CD4-positive, alpha-beta memory T cell (primary cell): ENCODE results near the gene MBLAC2. TPM values are rescaled to one million over a fixed set of nuclear protein-coding genes. Genes with fewer than 3 reads are reported as not detected.

Source experiments
- CTCF ChIA-PET: fragments of 350-600 bp; sonication (Branson Sonifier 250); formaldehyde crosslinking; loops from one replicate; lab custom pipeline; 2021; ENCODE audit warnings: inconsistent platforms; ENCODE audit not compliant: partially characterized antibody; lab: Charles Lee
- POLR2A ChIA-PET: fragments of 350-600 bp; sonication (Branson Sonifier 250); formaldehyde crosslinking; loops from one replicate; lab custom pipeline; 2021; ENCODE audit not compliant: partially characterized antibody; lab: Charles Lee
- DNase-seq, 5 donors: peaks; one replicate each; pipeline versions ENCODE4 v3.0.0 to v3.0.0-alpha.2; 2020 to 2022; ENCODE audit warnings: mixed read lengths in 1 of 5
- H3K27ac ChIP-seq: one replicate; pipeline ENCODE4 v1.7.0; 2013; ENCODE audit warnings: low read depth, low read length
- H3K27me3 ChIP-seq: 2 replicates; pipeline ENCODE4 v1.7.0; 2013; ENCODE audit warnings: mild to moderate bottlenecking, low read length, moderate library complexity; ENCODE audit not compliant: insufficient read depth
- H3K36me3 ChIP-seq: 2 replicates; pipeline ENCODE4 v1.7.0; 2013; ENCODE audit warnings: mild to moderate bottlenecking, low read length, moderate library complexity; ENCODE audit not compliant: insufficient read depth
- H3K4me1 ChIP-seq: 2 replicates; pipeline ENCODE4 v1.7.0; 2013; ENCODE audit warnings: mild to moderate bottlenecking, low read length, moderate library complexity; ENCODE audit not compliant: insufficient read depth
- H3K4me3 ChIP-seq, 2 donors: one replicate each; pipeline ENCODE4 v1.7.0; 2013; ENCODE audit warnings: low read length in 2 of 2, mild to moderate bottlenecking in 1 of 2
- H3K9me3 ChIP-seq, 2 donors: one replicate each; pipeline ENCODE4 v1.7.0; 2013; ENCODE audit warnings: low read length in 2 of 2, control low read depth in 1 of 2; ENCODE audit not compliant: control insufficient read depth in 1 of 2
- H3K27ac Mint-ChIP-seq, 7 donors: one replicate each; pipeline ENCODE4 v1.8.0; 2020 to 2021; ENCODE audit warnings: mixed read lengths in 7 of 7, mild to moderate bottlenecking in 6 of 7, inconsistent platforms in 3 of 7, moderate library complexity in 3 of 7
- H3K27me3 Mint-ChIP-seq, 2 donors: one replicate each; pipeline ENCODE4 v1.8.0; 2020 to 2021; ENCODE audit warnings: mixed read lengths in 2 of 2
- H3K36me3 Mint-ChIP-seq, 2 donors: one replicate each; pipeline ENCODE4 v1.8.0; 2020 to 2021; ENCODE audit warnings: mixed read lengths in 2 of 2, inconsistent platforms in 1 of 2, mild to moderate bottlenecking in 1 of 2
- H3K4me1 Mint-ChIP-seq, 4 donors: one replicate each; pipeline ENCODE4 v1.8.0; 2020 to 2021; ENCODE audit warnings: mixed read lengths in 4 of 4, mild to moderate bottlenecking in 1 of 4
- H3K4me3 Mint-ChIP-seq, 8 donors: one replicate each; pipeline ENCODE4 v1.8.0; 2020 to 2021; ENCODE audit warnings: mixed read lengths in 8 of 8, mild to moderate bottlenecking in 7 of 8, moderate library complexity in 6 of 8, inconsistent platforms in 3 of 8
- H3K9me3 Mint-ChIP-seq, 8 donors: one replicate each; pipeline ENCODE4 v1.8.0; 2020 to 2021; ENCODE audit warnings: mixed read lengths in 8 of 8, mild to moderate bottlenecking in 5 of 8, inconsistent platforms in 3 of 8, moderate library complexity in 1 of 8
- intact Hi-C: fragments of 100-400 bp; cut with micrococcal nuclease; formaldehyde crosslinking; loops from one replicate; pipeline ENCODE4 v1.15.1; 2023
- polyA plus RNA-seq, 2 donors: library from polyadenylated mRNA; unstranded; fragments of 300-500 nt; fragmentation: Illumina TruSeq; gene quantifications; one replicate each; pipeline ENCODE4 v1.2.3, GENCODE V29; 2021
- total RNA-seq, 2 experiments: library from RNA; stranded (reverse); gene quantifications; one replicate each; pipeline ENCODE4 v1.2.3, GENCODE V29; 2021

The MBLAC2 gene
- total and polyA plus RNA-seq, 4 experiments from 2014 or later: 1.9 to 16.1 (median 9.8) TPM

- no peaks in the 10 kb centered on the region for H3K9me3 ChIP-seq
- ChIA-PET POLR2A (no interaction called here), CTCF (no interaction called here)
- no peaks in the 10 kb centered on the region for H3K36me3 ChIP-seq
- Mint-ChIP-seq H3K4me1 (peaks cover 0 to 7% (median 4%) of the 10 kb centered on the region in 4 donors), H3K9me3 (no peaks in the 10 kb centered on the region), H3K4me3 (no peak overlapping the region), H3K27me3 (no peaks in the 10 kb centered on the region), H3K27ac (no peak overlapping the region), H3K36me3 (no peaks in the 10 kb centered on the region)
- DNase-seq: no peak
- no peak overlapping the region for H3K4me3 ChIP-seq
- H3K4me1 ChIP-seq: no peaks in the 10 kb centered on the region
- H3K27me3 ChIP-seq: no peaks in the 10 kb centered on the region
- intact Hi-C loops: no loop called here
- H3K27ac ChIP-seq: no peak overlapping the region
These were observed 29.0 kb upstream of the MBLAC2 start for GRCh38 chr5:90503596-90503995.

GRCh38 chr5:90495146-90495545 is 20.6 kb upstream of the MBLAC2 start:
- Mint-ChIP-seq H3K4me3 (no peak overlapping the region), H3K36me3 (peaks cover 0 to 4% of the 10 kb centered on the region in 2 donors), H3K27ac (no peak overlapping the region), H3K4me1 (no peaks in the 10 kb centered on the region), H3K27me3 (no peaks in the 10 kb centered on the region), H3K9me3 (no peaks in the 10 kb centered on the region)
- no peaks in the 10 kb centered on the region for H3K27me3 ChIP-seq
- intact Hi-C loops: no loop called here
- no peak overlapping the region for H3K27ac ChIP-seq
- ChIA-PET CTCF (no interaction called here), POLR2A (no interaction called here)
- H3K4me3 ChIP-seq: no peak overlapping the region
- no peaks in the 10 kb centered on the region for H3K36me3 ChIP-seq
- no peaks in the 10 kb centered on the region for H3K4me1 ChIP-seq
- no peak for DNase-seq
- no peaks in the 10 kb centered on the region for H3K9me3 ChIP-seq

GRCh38 chr5:90494043-90494442 is 19.5 kb upstream of the MBLAC2 start:
- POLR2A ChIA-PET: no interaction called here
- CTCF ChIA-PET: no interaction called here

DNA sequence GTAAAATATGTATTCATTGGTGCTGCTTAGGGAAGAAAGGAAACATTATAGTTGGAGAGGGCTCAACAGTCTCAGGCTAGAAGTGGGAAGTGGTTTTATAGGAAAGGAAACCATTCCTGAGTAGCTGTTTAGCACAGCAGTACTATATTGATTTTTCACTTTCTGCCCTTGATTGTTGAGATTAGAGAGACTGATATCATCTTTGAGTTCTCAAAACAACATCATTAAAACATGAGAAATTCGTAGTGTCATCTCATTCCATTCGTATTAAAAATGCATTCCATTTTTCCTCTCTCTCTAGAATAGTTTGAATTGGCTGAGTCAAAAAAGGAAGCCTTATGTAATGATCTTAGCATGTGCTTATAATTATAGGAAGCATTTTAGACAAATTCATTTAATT is 14.2 kb upstream of the MBLAC2 start:
- DNase-seq: no peak
- Mint-ChIP-seq H3K27me3 (no peaks in the 10 kb centered on the region), H3K4me3 (no peak overlapping the region), H3K9me3 (peaks cover 0 to 3% (median 0%) of the 10 kb centered on the region in 8 donors), H3K36me3 (no peaks in the 10 kb centered on the region), H3K4me1 (no peaks in the 10 kb centered on the region), H3K27ac (no peak overlapping the region)
- ChIA-PET POLR2A (no interaction called here), CTCF (no interaction called here)
- Histone ChIP-seq H3K9me3 (no peaks in the 10 kb centered on the region), H3K4me1 (no peaks in the 10 kb centered on the region), H3K4me3 (no peak overlapping the region), H3K27me3 (no peaks in the 10 kb centered on the region), H3K27ac (no peak overlapping the region), H3K36me3 (no peaks in the 10 kb centered on the region)
- intact Hi-C loops: no loop called here

More at GRCh38 chr5:90494043-90494442, 19.5 kb upstream of the MBLAC2 start:
- H3K4me3 Mint-ChIP-seq: no peak overlapping the region
- Histone ChIP-seq H3K4me1 (no peaks in the 10 kb centered on the region), H3K36me3 (no peaks in the 10 kb centered on the region), H3K27ac (no peak overlapping the region), H3K9me3 (no peaks in the 10 kb centered on the region), H3K27me3 (no peaks in the 10 kb centered on the region), H3K4me3 (no peak overlapping the region)
- H3K27me3 Mint-ChIP-seq: no peaks in the 10 kb centered on the region
- no peaks in the 10 kb centered on the region for H3K4me1 Mint-ChIP-seq
- H3K9me3 Mint-ChIP-seq: no peaks in the 10 kb centered on the region
- DNase-seq: no peak
- intact Hi-C loops: no loop called here
- H3K27ac Mint-ChIP-seq: no peak overlapping the region
- peaks cover 0 to 4% of the 10 kb centered on the region in 2 donors for H3K36me3 Mint-ChIP-seq

GRCh38 chr5:90484540-90484939 is 10.0 kb upstream of the MBLAC2 start:
- DNase-seq: no peak
- Histone ChIP-seq H3K9me3 (no peaks in the 10 kb centered on the region), H3K27ac (no peak overlapping the region), H3K36me3 (no peaks in the 10 kb centered on the region), H3K27me3 (no peaks in the 10 kb centered on the region), H3K4me3 (no peak overlapping the region), H3K4me1 (no peaks in the 10 kb centered on the region)
- no peaks in the 10 kb centered on the region for H3K36me3 Mint-ChIP-seq
- ChIA-PET CTCF (interaction anchor here (1.3 kb wide), 1 partner anchor 16 kb away, joined by 3 read pairs; no protein-coding TSS in a partner anchor), POLR2A (interaction anchor here (1.3 kb wide), 1 partner anchor 10 kb away, joined by 7 read pairs; the partner anchor contains the start of genes MBLAC2 and POLR3G)
- H3K27me3 Mint-ChIP-seq: no peaks in the 10 kb centered on the region
- intact Hi-C loops: no loop called here
- peaks cover 0 to 3% (median 0%) of the 10 kb centered on the region in 8 donors for H3K9me3 Mint-ChIP-seq
- H3K4me3 Mint-ChIP-seq: no peak overlapping the region
- no peaks in the 10 kb centered on the region for H3K4me1 Mint-ChIP-seq
- H3K27ac Mint-ChIP-seq: peak overlapping the region in 1 of 7 donors; percentile 19

DNA sequence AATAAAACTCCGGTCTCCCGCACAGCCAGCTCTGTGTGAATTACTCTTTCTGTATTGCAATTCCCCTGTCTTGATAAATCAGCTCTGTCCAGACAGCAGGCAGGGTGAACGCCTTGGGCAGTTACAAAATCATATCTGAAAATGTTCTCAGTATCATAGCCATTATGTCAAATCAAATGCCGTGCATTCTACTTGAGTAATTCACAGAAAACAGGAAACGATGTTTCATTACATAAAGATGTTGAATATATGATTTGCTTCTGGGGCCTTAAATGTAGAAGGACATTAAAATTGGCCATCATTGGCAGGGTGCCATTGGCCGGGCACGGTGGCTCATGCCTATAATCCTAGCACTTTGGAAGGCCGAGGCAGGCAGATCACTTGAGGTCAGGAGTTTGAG is 8.6 kb upstream of the MBLAC2 start:
- H3K4me1 Mint-ChIP-seq: no peaks in the 10 kb centered on the region
- Histone ChIP-seq H3K36me3 (no peaks in the 10 kb centered on the region), H3K4me3 (no peak overlapping the region), H3K4me1 (no peaks in the 10 kb centered on the region), H3K27me3 (no peaks in the 10 kb centered on the region), H3K27ac (no peak overlapping the region), H3K9me3 (no peaks in the 10 kb centered on the region)
- no peaks in the 10 kb centered on the region for H3K27me3 Mint-ChIP-seq
- CTCF ChIA-PET: interaction anchor here (1.3 kb wide), 1 partner anchor 17 kb away, joined by 3 read pairs; no protein-coding TSS in a partner anchor
- no peak overlapping the region for H3K27ac Mint-ChIP-seq
- H3K9me3 Mint-ChIP-seq: peaks cover 0 to 3% (median 0%) of the 10 kb centered on the region in 8 donors
- DNase-seq: no peak
- POLR2A ChIA-PET: interaction anchor here (1.3 kb wide), 1 partner anchor 8 kb away, joined by 7 read pairs; the partner anchor contains the start of genes MBLAC2 and POLR3G
- no peak overlapping the region for H3K4me3 Mint-ChIP-seq
- no peaks in the 10 kb centered on the region for H3K36me3 Mint-ChIP-seq
- intact Hi-C loops: no loop called here

- POLR2A ChIA-PET: no interaction called here
- no peaks in the 10 kb centered on the region for H3K36me3 ChIP-seq
- DNase-seq: no peak
- H3K27me3 Mint-ChIP-seq: no peaks in the 10 kb centered on the region
- no peak overlapping the region for H3K4me3 ChIP-seq
- H3K27ac Mint-ChIP-seq: no peak overlapping the region
- no peaks in the 10 kb centered on the region for H3K4me1 Mint-ChIP-seq
- H3K27me3 ChIP-seq: no peaks in the 10 kb centered on the region
- CTCF ChIA-PET: no interaction called here
- no peak overlapping the region for H3K4me3 Mint-ChIP-seq
- no peaks in the 10 kb centered on the region for H3K9me3 Mint-ChIP-seq
- intact Hi-C loops: no loop called here
- H3K36me3 Mint-ChIP-seq: no peaks in the 10 kb centered on the region
- H3K27ac ChIP-seq: no peak overlapping the region
- no peaks in the 10 kb centered on the region for H3K4me1 ChIP-seq
- no peaks in the 10 kb centered on the region for H3K9me3 ChIP-seq
These were observed 6.1 kb upstream of the MBLAC2 start for GRCh38 chr5:90480699-90481098.
